ENCODE measurements around the gene MED12L. TPM values are rescaled to one million over a fixed set of nuclear protein-coding genes. Genes with fewer than 3 reads are reported as not detected.
A peak's percentile ranks its signal among the peaks of the same experiment; 100 is the strongest.

MED12L gene
- total RNA-seq, 2 donors from 2014 or later, result 4.4 to 5.8 TPM

- ATAC-seq (replicated peaks in 1 of 2), result peak; percentile 20 to 27
- Mint-ChIP-seq H3K4me1 (ENCODE audit: low read depth) (peaks cover 77% of the 10 kb centered on the region), H3K36me3 (ENCODE audit: insufficient read depth in 2 of 2) (peaks cover 11 to 20% of the 10 kb centered on the region in 2 donors)
These were observed 119.3 kb downstream of the MED12L start for GRCh38 chr3:151204530-151205402.

GRCh38 chr3:151205482-151205881 is 120.0 kb downstream of the MED12L start:
- H3K27ac Mint-ChIP-seq, result peak overlapping the region; percentile 95
- no peaks in the 10 kb centered on the region for H3K27me3 Mint-ChIP-seq (ENCODE audit: low read depth)
- peak overlapping the region; percentile 64 to 75 for H3K4me3 Mint-ChIP-seq
- ATAC-seq (replicated peaks in 1 of 2), result no peak
- no peaks in the 10 kb centered on the region for H3K9me3 Mint-ChIP-seq
- DNase-seq, result no peak
- peaks cover 8 to 13% of the 10 kb centered on the region in 2 donors for H3K36me3 Mint-ChIP-seq (ENCODE audit: insufficient read depth in 2 of 2)
- peaks cover 77% of the 10 kb centered on the region for H3K4me1 Mint-ChIP-seq (ENCODE audit: low read depth)

More at GRCh38 chr3:151204530-151205402, 119.3 kb downstream of the MED12L start:
- Mint-ChIP-seq H3K27me3 (ENCODE audit: low read depth) (no peaks in the 10 kb centered on the region), H3K4me3 (peak overlapping the region; percentile 64 to 75), H3K27ac (peak overlapping the region; percentile 95), H3K9me3 (no peaks in the 10 kb centered on the region)
- no peak for DNase-seq

GRCh38 chr3:151206201-151206600 is 120.7 kb downstream of the MED12L start:
- no peaks in the 10 kb centered on the region for H3K27me3 Mint-ChIP-seq (ENCODE audit: low read depth)
- no peak for DNase-seq
- peak; percentile 16 to 27 for ATAC-seq (replicated peaks in 1 of 2)
- H3K36me3 Mint-ChIP-seq (ENCODE audit: insufficient read depth in 2 of 2), result peaks cover 6 to 7% of the 10 kb centered on the region in 2 donors
- peaks cover 78% of the 10 kb centered on the region for H3K4me1 Mint-ChIP-seq (ENCODE audit: low read depth)
- peak overlapping the region; percentile 95 for H3K27ac Mint-ChIP-seq
- no peaks in the 10 kb centered on the region for H3K9me3 Mint-ChIP-seq
- H3K4me3 Mint-ChIP-seq, result peak overlapping the region; percentile 64 to 75

DNA sequence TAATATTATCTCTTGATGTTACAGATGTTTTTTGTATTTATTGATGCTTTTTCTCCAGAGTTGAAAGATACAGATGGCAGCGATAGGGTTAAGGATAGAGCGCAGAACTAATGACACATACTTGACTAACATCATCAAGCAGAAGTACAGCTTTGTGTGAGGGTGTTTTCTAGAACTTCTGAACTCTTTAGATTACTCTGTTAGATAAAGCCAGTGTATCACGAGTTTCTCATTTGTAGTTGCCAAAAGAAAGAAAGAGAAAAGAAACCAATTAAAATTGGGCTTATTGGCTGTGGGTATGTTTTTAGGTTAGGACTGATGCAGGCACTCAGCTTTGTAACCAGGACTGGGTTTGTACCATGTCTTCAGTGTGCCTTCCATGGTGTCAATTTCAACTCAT is 124.2 kb downstream of the MED12L start:
- H3K27ac Mint-ChIP-seq, result peak overlapping the region; percentile 82
- peaks cover 0 to 2% of the 10 kb centered on the region in 2 donors for H3K36me3 Mint-ChIP-seq (ENCODE audit: insufficient read depth in 2 of 2)
- peaks cover 72% of the 10 kb centered on the region for H3K4me1 Mint-ChIP-seq (ENCODE audit: low read depth)
- no peaks in the 10 kb centered on the region for H3K27me3 Mint-ChIP-seq (ENCODE audit: low read depth)
- peak in 1 of 2 donors; percentile 31 for DNase-seq
- H3K4me3 Mint-ChIP-seq, result peak overlapping the region; percentile 66 to 80
- no peaks in the 10 kb centered on the region for H3K9me3 Mint-ChIP-seq
- peak; percentile 76 to 83 for ATAC-seq (replicated peaks in 1 of 2)

- DNase-seq, result no peak
- peaks cover 0 to 2% of the 10 kb centered on the region in 2 donors for H3K36me3 Mint-ChIP-seq (ENCODE audit: insufficient read depth in 2 of 2)
- H3K4me1 Mint-ChIP-seq (ENCODE audit: low read depth), result peaks cover 60% of the 10 kb centered on the region
- H3K9me3 Mint-ChIP-seq, result no peaks in the 10 kb centered on the region
- ATAC-seq (replicated peaks in 1 of 2), result peak; percentile 18 to 21
- no peaks in the 10 kb centered on the region for H3K27me3 Mint-ChIP-seq (ENCODE audit: low read depth)
- peak overlapping the region; percentile 82 for H3K27ac Mint-ChIP-seq
- peak overlapping the region; percentile 66 to 80 for H3K4me3 Mint-ChIP-seq
These were observed 125.4 kb downstream of the MED12L start for GRCh38 chr3:151210676-151211381.

- H3K36me3 Mint-ChIP-seq (ENCODE audit: insufficient read depth in 2 of 2), result peaks cover 0 to 3% of the 10 kb centered on the region in 2 donors
- ATAC-seq (replicated peaks in 1 of 2), result no peak
These were observed 127.7 kb downstream of the MED12L start for GRCh38 chr3:151213151-151213550.

DNA sequence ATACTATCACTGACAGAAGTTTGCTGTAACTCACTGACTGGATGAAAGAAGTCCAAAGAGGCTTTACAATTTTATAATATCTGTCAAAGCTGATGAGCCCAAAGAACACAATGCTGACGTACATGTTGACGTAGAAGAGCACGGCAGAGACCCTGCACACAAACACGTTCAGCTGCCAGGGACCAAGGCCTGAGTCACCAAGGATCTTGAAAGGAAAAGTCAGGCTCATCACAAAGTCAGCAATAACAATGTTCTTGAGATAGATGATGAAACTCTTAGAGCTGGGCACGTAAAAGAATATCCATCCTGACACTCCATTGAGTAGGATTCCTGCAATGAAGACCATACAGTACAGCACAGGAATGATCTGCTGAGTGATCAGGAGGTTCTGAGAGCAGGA is 128.4 kb downstream of the MED12L start:
- Mint-ChIP-seq H3K4me3 (no peak overlapping the region), H3K27ac (no peak overlapping the region), H3K27me3 (ENCODE audit: low read depth) (no peaks in the 10 kb centered on the region), H3K9me3 (no peaks in the 10 kb centered on the region), H3K36me3 (ENCODE audit: insufficient read depth in 2 of 2) (peaks cover 0 to 3% of the 10 kb centered on the region in 2 donors), H3K4me1 (ENCODE audit: low read depth) (peaks cover 52% of the 10 kb centered on the region)
- ATAC-seq (replicated peaks in 1 of 2) (no peak), DNase-seq (no peak)

More at GRCh38 chr3:151213151-151213550, 127.7 kb downstream of the MED12L start:
- Mint-ChIP-seq H3K27ac (no peak overlapping the region), H3K4me3 (no peak overlapping the region), H3K4me1 (ENCODE audit: low read depth) (peaks cover 56% of the 10 kb centered on the region), H3K9me3 (no peaks in the 10 kb centered on the region), H3K27me3 (ENCODE audit: low read depth) (no peaks in the 10 kb centered on the region)
- DNase-seq, result no peak

GRCh38 chr3:151214459-151214858 is 129.0 kb downstream of the MED12L start:
- DNase-seq (no peak), ATAC-seq (replicated peaks in 1 of 2) (no peak)
- H3K9me3 Mint-ChIP-seq, result no peaks in the 10 kb centered on the region
- no peak overlapping the region for H3K4me3 Mint-ChIP-seq
- peaks cover 2 to 3% of the 10 kb centered on the region in 2 donors for H3K36me3 Mint-ChIP-seq (ENCODE audit: insufficient read depth in 2 of 2)
- no peak overlapping the region for H3K27ac Mint-ChIP-seq
- H3K27me3 Mint-ChIP-seq (ENCODE audit: low read depth), result no peaks in the 10 kb centered on the region
- H3K4me1 Mint-ChIP-seq (ENCODE audit: low read depth), result peaks cover 52% of the 10 kb centered on the region

DNA sequence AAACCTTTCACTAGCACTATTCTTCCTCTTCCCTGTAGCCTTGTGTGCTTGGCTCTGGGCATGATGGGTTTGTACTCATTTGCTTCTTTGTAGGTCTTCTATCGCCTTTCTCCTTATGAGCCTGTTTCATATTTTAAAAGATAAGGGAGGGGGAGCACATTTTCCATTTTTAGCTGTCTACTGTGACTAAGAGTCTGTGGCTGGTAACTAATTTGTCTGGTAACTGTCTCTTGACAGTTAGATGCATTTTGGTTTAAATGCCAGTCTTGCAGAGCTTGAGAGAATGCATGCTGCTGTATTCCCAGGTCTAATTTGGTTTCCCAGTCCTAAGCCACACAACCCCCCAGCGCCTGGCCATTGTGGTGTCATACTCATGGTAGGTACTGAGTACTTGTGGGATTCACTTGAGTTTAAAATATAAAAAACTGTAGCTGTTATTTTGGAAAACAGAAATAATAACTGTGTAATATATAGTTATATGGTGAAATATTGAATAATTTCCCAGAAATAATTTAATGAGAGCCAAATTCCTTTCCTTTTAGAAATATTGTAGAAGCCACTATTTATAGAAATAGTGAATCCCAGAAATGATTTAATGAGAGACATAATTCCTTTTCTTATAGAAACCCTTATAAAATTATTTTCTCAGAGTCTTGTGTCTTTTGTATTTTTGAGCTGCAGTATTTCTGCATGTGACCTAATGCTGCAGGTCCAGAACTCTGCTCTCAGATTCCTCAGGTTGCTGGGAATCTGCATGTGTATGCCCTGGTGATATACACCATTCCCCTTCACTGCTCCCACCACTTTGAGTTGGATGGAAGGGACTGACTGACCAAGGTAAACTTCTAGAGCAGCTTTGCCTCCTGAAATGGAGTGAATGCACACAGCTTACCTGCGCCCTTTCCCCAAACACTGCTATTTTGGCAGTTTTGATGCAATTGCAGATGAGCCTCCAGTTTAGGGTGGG is 131.5 kb downstream of the MED12L start:
- no peaks in the 10 kb centered on the region for H3K27me3 Mint-ChIP-seq (ENCODE audit: low read depth)
- peaks cover 33% of the 10 kb centered on the region for H3K4me1 Mint-ChIP-seq (ENCODE audit: low read depth)
- H3K27ac Mint-ChIP-seq, result no peak overlapping the region
- ATAC-seq (replicated peaks in 1 of 2) (peak; percentile 67 to 75), DNase-seq (no peak)
- peak overlapping the region in 1 of 2 donors; percentile 20 for H3K4me3 Mint-ChIP-seq
- H3K9me3 Mint-ChIP-seq, result peaks cover 10 to 13% of the 10 kb centered on the region in 2 donors
- peaks cover 13 to 17% of the 10 kb centered on the region in 2 donors for H3K36me3 Mint-ChIP-seq (ENCODE audit: insufficient read depth in 2 of 2)

DNA sequence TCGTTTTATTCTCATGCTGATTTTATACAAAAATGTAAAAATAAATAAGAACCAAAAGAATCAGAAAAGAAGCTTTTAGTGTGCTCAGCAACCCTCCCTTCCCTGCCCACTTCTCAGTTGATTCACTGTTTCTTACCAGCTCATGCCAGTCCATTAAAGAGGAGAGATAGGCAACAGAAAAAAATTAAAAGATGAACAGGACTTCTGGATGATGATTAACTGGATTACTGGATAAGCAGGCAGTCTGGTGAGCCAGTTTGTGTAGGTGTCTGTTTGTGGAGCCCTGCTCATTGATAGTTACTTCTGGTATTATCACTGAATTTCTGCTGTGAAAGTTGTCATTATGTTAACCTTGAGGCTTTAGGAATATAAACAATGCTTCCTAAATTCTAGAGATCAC is 132.7 kb downstream of the MED12L start:
- H3K4me3 Mint-ChIP-seq, result no peak overlapping the region
- peaks cover 16 to 19% of the 10 kb centered on the region in 2 donors for H3K9me3 Mint-ChIP-seq
- peaks cover 20 to 29% of the 10 kb centered on the region in 2 donors for H3K36me3 Mint-ChIP-seq (ENCODE audit: insufficient read depth in 2 of 2)
- no peak overlapping the region for H3K27ac Mint-ChIP-seq
- H3K4me1 Mint-ChIP-seq (ENCODE audit: low read depth), result peaks cover 33% of the 10 kb centered on the region
- ATAC-seq (replicated peaks in 1 of 2), result no peak
- no peak for DNase-seq
- H3K27me3 Mint-ChIP-seq (ENCODE audit: low read depth), result no peaks in the 10 kb centered on the region

DNA sequence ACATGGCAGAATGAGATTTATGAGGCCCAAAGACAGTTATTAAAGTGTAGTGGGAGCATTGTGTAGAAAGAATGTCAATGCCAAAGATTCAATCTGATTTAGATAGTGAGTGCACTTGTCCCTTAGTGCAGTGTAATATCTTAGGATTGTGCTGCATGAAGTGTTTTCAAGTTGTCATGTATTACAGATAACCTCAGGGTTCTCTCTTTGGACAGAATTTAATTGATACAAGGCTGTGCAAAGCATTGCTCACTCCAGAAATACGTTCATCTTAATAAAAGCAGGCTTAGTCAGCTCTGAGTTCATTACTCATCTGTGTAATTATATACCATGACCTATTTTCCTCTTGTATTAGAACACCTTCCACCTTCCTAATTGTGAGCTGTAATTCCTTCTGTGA is 133.6 kb downstream of the MED12L start:
- Mint-ChIP-seq H3K4me1 (ENCODE audit: low read depth) (peaks cover 34% of the 10 kb centered on the region), H3K27me3 (ENCODE audit: low read depth) (no peaks in the 10 kb centered on the region), H3K36me3 (ENCODE audit: insufficient read depth in 2 of 2) (peaks cover 20 to 29% of the 10 kb centered on the region in 2 donors), H3K4me3 (peak overlapping the region in 1 of 2 donors; percentile 49), H3K27ac (peak overlapping the region; percentile 21), H3K9me3 (peaks cover 16 to 19% of the 10 kb centered on the region in 2 donors)
- peak; percentile 81 to 82 for ATAC-seq (replicated peaks in 1 of 2)
- no peak for DNase-seq

DNA sequence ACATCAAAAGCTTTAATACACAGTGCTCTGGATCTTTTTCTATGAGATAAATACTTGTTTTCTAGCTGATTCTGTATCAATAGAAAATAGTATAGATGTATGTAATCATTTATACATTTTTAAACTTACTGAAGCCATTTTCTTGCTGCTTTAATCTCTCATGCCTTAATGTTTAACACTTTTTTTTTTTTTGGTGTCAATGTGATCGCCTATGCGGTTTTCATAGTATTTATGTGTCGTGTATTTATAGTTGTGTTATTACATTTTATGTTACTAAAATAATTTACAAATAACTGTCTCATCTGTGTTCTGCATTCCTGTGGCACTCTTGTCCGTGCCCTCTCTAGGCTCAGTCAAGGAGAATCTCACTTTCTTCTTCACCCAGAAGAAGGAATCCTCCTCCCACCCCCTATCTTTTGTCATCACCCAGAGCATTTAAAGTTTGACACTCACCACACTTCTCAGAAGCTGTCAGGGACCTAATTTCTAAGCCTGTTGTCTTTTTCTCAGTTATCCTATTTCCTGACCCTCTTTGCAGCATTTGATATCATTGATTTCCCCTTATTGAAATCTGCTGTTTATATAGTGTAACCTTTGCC is 138.9 kb downstream of the MED12L start:
- H3K27me3 Mint-ChIP-seq (ENCODE audit: low read depth), result no peaks in the 10 kb centered on the region
- peaks cover 54% of the 10 kb centered on the region for H3K4me1 Mint-ChIP-seq (ENCODE audit: low read depth)
- peaks cover 19 to 27% of the 10 kb centered on the region in 2 donors for H3K36me3 Mint-ChIP-seq (ENCODE audit: insufficient read depth in 2 of 2)
- peak overlapping the region; percentile 13 for H3K27ac Mint-ChIP-seq
- H3K9me3 Mint-ChIP-seq, result peaks cover 16 to 19% of the 10 kb centered on the region in 2 donors
- no peak for DNase-seq
- ATAC-seq (replicated peaks in 1 of 2), result no peak
- H3K4me3 Mint-ChIP-seq, result peak overlapping the region in 1 of 2 donors; percentile 20

Data from activated T-cell treated with anti-CD3 and anti-CD28 coated beads, Interleukin-2, amount 50 U/mL, for 72 hours (primary cell).